Body of pancreas (tissue), 4 donors: ENCODE measurements around the gene FIS1.

Experiments used
- POLR2A ChIP-seq, 3 donors: fragments of 450-650 bp; IDR thresholded peaks; one replicate each; pipeline ENCODE4 v1.6.1; 2016; ENCODE audit warnings: antibody characterized with exemption in 3 of 3, mild to moderate bottlenecking in 2 of 3
- TF ChIP-seq, protein P1 (sequence below), 7 experiments: fragments of 450-650 bp in 4 of 7; fragments of 200-600 bp in 3 of 7; sonication (generic) in 3 of 7; IDR thresholded peaks; one replicate each; pipeline ENCODE4 v1.5.1; 2016 to 2019; ENCODE audit warnings: antibody characterized with exemption in 7 of 7

DNA sequence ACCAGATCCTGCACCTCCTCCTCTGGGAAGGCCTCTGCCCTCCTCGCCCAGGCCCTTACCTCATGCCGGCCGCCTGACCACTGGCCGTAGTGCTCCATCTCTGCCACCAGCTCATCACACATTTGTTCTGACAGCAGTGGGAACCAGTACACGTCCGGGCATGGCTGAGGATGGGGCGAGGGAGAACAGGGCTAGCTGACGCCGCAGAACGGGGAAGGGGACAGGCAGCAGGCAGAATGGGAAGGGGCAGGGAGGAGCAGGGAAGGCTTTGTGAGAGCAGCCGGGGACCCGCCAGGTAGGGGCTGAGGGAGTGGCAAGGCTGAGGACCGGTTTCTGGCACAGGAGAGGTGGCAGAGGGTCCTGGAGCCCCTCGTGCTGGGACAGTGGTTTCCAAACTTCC lies 36.1 kb downstream of the FIS1 start:
- TF ChIP-seq, protein P1, sequence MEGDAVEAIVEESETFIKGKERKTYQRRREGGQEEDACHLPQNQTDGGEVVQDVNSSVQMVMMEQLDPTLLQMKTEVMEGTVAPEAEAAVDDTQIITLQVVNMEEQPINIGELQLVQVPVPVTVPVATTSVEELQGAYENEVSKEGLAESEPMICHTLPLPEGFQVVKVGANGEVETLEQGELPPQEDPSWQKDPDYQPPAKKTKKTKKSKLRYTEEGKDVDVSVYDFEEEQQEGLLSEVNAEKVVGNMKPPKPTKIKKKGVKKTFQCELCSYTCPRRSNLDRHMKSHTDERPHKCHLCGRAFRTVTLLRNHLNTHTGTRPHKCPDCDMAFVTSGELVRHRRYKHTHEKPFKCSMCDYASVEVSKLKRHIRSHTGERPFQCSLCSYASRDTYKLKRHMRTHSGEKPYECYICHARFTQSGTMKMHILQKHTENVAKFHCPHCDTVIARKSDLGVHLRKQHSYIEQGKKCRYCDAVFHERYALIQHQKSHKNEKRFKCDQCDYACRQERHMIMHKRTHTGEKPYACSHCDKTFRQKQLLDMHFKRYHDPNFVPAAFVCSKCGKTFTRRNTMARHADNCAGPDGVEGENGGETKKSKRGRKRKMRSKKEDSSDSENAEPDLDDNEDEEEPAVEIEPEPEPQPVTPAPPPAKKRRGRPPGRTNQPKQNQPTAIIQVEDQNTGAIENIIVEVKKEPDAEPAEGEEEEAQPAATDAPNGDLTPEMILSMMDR (IDR thresholded peaks at IDR 0.05) = no peak
- TF ChIP-seq POLR2A (IDR thresholded peaks at IDR 0.05) = no peak
